ENCODE data around the gene ADAM11. TPM values are rescaled to one million over a fixed set of nuclear protein-coding genes. Genes with fewer than 3 reads are reported as not detected.

ADAM11 gene
- total RNA-seq, 4 donors from 2014 or later: 0.67 to 1.4 TPM; not detected in 2

DNA sequence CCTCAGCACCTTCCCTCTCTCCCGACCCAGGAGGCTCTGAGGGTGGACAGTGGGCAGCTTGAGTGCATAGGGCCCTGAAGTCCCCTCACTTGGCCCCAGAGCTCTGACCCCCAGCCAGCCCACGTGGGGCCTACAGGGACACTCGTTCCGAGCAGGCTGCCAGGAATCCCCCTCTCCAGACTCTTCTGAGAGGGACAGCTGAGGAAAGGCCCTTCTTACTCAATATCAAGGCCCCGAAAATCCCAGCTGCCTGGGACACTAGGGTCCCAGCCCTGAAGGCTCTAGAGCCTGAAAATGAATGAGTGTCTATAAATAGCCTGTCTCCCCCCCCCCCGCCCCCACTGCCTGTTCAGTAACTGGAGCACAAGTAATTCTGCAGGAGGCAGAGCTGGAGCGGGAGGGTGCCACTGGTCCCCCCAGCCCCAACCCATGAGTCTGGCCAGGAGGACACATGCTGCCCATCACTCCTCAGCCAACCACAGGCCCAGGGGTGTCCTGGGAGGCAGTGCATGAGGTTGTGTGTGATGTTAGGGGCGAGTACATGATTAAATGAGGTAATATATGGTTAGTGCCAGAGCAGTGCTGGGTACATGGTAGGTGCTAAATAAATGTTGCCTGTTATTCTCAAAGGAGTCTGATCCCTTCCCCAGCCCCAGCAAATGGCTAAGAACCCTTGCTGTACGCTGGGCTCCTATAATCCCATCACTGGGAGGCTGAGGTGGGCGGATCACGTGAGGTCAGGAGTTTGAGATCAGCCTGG lies 11.6 kb downstream of the ADAM11 start:
- Histone ChIP-seq H3K9me3 (no peaks in the 10 kb centered on the region), H3K36me3 (no peaks in the 10 kb centered on the region), H3K4me3 (no peak overlapping the region), H3K27me3 (no peaks in the 10 kb centered on the region), H3K4me1 (peaks cover 0 to 10% (median 4%) of the 10 kb centered on the region in 4 donors), H3K27ac (no peak overlapping the region)
- TF ChIP-seq, protein P1, sequence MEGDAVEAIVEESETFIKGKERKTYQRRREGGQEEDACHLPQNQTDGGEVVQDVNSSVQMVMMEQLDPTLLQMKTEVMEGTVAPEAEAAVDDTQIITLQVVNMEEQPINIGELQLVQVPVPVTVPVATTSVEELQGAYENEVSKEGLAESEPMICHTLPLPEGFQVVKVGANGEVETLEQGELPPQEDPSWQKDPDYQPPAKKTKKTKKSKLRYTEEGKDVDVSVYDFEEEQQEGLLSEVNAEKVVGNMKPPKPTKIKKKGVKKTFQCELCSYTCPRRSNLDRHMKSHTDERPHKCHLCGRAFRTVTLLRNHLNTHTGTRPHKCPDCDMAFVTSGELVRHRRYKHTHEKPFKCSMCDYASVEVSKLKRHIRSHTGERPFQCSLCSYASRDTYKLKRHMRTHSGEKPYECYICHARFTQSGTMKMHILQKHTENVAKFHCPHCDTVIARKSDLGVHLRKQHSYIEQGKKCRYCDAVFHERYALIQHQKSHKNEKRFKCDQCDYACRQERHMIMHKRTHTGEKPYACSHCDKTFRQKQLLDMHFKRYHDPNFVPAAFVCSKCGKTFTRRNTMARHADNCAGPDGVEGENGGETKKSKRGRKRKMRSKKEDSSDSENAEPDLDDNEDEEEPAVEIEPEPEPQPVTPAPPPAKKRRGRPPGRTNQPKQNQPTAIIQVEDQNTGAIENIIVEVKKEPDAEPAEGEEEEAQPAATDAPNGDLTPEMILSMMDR (IDR thresholded peaks at IDR 0.05): no peak
- TF ChIP-seq POLR2A (IDR thresholded peaks at IDR 0.05): no peak
- DNase-seq: no peak

DNA sequence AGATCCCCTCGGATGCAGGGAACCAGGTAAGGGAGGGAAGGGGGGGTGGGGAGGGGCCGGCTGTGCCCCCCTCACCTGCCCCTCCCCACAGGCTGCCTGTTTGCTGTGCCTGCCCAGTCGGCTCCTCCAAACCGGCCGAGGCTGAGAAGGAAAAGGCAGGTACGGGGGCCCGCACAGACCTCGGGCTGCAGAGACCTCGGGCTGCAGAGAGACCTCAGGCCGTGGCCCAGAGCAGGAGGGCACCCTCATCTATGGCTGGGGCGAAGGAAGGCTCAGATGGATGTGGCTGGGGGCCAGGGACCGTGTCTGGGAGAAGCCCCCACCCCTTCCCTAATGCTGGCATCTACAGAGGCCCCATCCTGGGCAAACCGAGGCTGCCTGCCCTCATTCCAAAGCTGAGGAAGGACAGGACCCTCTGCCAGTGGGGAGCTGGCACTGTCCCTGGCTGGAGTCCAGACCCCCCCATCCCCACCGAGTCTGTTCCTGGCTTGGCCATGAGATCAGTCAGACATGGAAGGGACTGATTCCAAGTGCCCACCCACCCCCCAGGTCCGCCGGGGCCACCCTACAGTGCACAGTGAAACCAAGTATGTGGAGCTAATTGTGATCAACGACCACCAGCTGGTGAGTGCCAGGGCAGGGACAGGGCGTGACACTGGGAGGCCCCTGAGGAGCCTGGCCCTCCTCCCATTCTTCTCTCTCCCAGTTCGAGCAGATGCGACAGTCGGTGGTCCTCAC lies 13.7 kb downstream of the ADAM11 start:
- DNase-seq: no peak
- H3K27ac ChIP-seq: no peak overlapping the region
- no peak for TF ChIP-seq POLR2A (IDR thresholded peaks at IDR 0.05)
- TF ChIP-seq, protein P1 (IDR thresholded peaks at IDR 0.05): no peak
- no peaks in the 10 kb centered on the region for H3K27me3 ChIP-seq
- H3K9me3 ChIP-seq: no peaks in the 10 kb centered on the region
- no peaks in the 10 kb centered on the region for H3K36me3 ChIP-seq
- peaks cover 4 to 21% (median 7%) of the 10 kb centered on the region in 4 donors for H3K4me1 ChIP-seq
- H3K4me3 ChIP-seq: no peak overlapping the region

DNA sequence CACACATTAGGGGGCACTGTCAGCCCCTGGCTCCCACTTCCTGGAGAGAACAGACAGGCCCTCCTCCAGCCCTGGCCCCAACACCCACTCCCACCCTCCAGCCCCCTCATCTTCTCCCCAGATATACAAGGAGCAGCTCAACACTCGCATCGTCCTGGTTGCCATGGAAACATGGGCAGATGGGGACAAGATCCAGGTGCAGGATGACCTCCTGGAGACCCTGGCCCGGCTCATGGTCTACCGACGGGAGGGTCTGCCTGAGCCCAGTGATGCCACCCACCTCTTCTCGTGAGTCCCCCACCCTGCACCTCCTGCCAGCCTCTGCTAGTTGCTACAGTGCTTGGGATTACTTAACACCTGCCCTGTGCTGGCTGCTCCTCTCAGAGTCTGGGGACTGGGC lies 14.4 kb downstream of the ADAM11 start:
- DNase-seq: no peak
- peaks cover 4 to 21% (median 7%) of the 10 kb centered on the region in 4 donors for H3K4me1 ChIP-seq
- H3K27me3 ChIP-seq: no peaks in the 10 kb centered on the region
- H3K4me3 ChIP-seq: no peak overlapping the region
- H3K9me3 ChIP-seq: no peaks in the 10 kb centered on the region
- no peak overlapping the region for H3K27ac ChIP-seq
- H3K36me3 ChIP-seq: no peaks in the 10 kb centered on the region
- TF ChIP-seq, protein P1 (IDR thresholded peaks at IDR 0.05): no peak
- TF ChIP-seq POLR2A (IDR thresholded peaks at IDR 0.05): no peak

DNA sequence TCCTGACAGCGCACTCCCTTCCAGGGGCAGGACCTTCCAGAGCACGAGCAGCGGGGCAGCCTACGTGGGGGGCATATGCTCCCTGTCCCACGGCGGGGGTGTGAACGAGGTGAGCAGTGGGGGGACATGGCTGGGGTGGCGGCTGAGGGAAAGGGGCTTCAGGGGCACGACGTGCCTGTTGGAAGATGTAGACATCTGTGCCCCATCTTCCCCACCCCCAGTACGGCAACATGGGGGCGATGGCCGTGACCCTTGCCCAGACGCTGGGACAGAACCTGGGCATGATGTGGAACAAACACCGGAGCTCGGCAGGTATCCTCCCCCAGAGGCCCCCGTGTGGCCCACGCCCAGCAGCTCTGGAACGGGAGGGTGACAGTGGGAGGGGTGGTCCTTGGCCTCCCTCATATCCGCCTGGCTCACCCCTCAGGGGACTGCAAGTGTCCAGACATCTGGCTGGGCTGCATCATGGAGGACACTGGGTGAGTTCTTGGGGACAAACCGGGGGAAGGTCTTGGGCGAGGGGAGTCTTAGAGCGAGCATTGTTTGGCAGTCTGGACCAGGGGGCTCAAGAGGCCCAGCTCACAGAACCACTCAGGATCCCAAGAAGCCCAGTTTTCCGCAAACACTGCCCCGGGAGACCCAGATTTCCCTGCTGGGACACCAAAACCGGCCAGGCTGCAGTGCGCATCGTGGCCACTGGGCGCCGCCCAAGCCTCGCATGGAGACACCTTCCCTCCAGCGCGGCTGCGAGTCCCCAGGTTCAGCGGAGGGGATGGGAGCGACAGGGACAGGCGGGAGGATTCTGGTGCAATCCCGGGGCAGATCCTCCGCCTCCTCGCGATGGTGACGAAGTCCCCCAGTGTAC lies 15.7 kb downstream of the ADAM11 start:
- TF ChIP-seq, protein P1 (IDR thresholded peaks at IDR 0.05): peak; percentile 96 to 99 (median 98)
- no peak for TF ChIP-seq POLR2A (IDR thresholded peaks at IDR 0.05)
- Histone ChIP-seq H3K9me3 (no peaks in the 10 kb centered on the region), H3K27ac (peak overlapping the region in 2 of 4 donors; percentile 38 to 72), H3K4me1 (peaks cover 4 to 28% (median 7%) of the 10 kb centered on the region in 4 donors), H3K27me3 (no peaks in the 10 kb centered on the region), H3K4me3 (peak overlapping the region; percentile 50 to 74 (median 68)), H3K36me3 (no peaks in the 10 kb centered on the region)
- DNase-seq: peak; percentile 91 to 96 (median 92)

DNA sequence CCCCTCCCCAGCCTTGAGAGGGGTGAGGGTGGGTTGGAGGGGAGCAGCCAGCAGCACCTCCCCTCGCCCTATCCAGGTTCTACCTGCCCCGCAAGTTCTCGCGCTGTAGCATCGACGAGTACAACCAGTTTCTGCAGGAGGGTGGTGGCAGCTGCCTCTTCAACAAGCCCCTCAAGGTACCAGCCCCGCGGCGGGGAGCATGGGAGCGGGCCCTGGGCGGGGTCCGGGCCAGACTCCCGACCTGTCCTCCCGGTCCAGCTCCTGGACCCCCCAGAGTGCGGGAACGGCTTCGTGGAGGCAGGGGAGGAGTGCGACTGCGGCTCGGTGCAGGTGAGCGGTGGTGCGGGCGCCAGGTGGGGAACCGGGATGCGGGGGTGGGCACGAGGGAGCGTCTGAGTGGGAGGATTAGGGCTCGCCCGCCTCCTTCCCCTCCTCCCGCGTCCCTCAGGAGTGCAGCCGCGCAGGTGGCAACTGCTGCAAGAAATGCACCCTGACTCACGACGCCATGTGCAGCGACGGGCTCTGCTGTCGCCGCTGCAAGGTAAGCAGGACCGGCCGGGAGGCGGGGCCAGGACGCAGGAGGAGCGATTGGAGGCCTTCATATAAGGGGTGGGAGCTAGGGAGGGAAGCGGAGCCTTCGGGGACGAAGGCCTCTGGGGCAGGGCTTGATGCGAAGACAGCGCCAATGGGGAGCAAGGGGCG lies 16.5 kb downstream of the ADAM11 start:
- TF ChIP-seq, protein P1 (IDR thresholded peaks at IDR 0.05): peak in 1 of 6 experiments; percentile 2
- TF ChIP-seq POLR2A (IDR thresholded peaks at IDR 0.05): no peak
- peaks cover 4 to 31% (median 7%) of the 10 kb centered on the region in 4 donors for H3K4me1 ChIP-seq
- peak; percentile 98 to 99 (median 99) for DNase-seq
- H3K4me3 ChIP-seq: peak overlapping the region; percentile 50 to 74 (median 68)
- no peaks in the 10 kb centered on the region for H3K9me3 ChIP-seq
- H3K27me3 ChIP-seq: no peaks in the 10 kb centered on the region
- H3K27ac ChIP-seq: peak overlapping the region in 2 of 4 donors; percentile 38 to 72
- no peaks in the 10 kb centered on the region for H3K36me3 ChIP-seq

All from Peyer's patch (tissue), 4 donors.